ENCODE measurements around the gene CYSTM1.

CYSTM1 gene

GRCh38 chr5:140208065-140208464 lies 33.1 kb downstream of the CYSTM1 start:
- H3K36me3 ChIP-seq (ENCODE audit: control insufficient read depth, insufficient read depth, low read length), result no peaks in the 10 kb centered on the region
- no peaks in the 10 kb centered on the region for H3K27me3 ChIP-seq (ENCODE audit: control insufficient read depth, insufficient read depth, low read length)
- no peak for DNase-seq (ENCODE audit: low read depth, low spot score)
- H3K4me3 ChIP-seq (ENCODE audit: low read length), result no peak overlapping the region
- H3K27ac ChIP-seq (ENCODE audit: low read length), result no peak overlapping the region
- no peaks in the 10 kb centered on the region for H3K9me3 ChIP-seq (ENCODE audit: control insufficient read depth, insufficient read depth, low read length)
- peaks cover 3% of the 10 kb centered on the region; the same call in 1 of the 2 replicates for H3K4me1 ChIP-seq (ENCODE audit: control insufficient read depth, insufficient read depth, low read length)

GRCh38 chr5:140213370-140213983 lies 38.5 kb downstream of the CYSTM1 start:
- Histone ChIP-seq H3K27me3 (ENCODE audit: control insufficient read depth, insufficient read depth, low read length) (no peaks in the 10 kb centered on the region), H3K36me3 (ENCODE audit: control insufficient read depth, insufficient read depth, low read length) (no peaks in the 10 kb centered on the region), H3K4me1 (ENCODE audit: control insufficient read depth, insufficient read depth, low read length) (peaks cover 2% of the 10 kb centered on the region; the same call in 1 of the 2 replicates), H3K9me3 (ENCODE audit: control insufficient read depth, insufficient read depth, low read length) (no peaks in the 10 kb centered on the region), H3K4me3 (ENCODE audit: low read length) (no peak overlapping the region), H3K27ac (ENCODE audit: low read length) (no peak overlapping the region)
- no CpG with 5 or more reads among the region's 1 CpG for WGBS (ENCODE audit: insufficient coverage, insufficient read length)
- DNase-seq (ENCODE audit: low read depth, low spot score), result no peak

GRCh38 chr5:140214831-140215230 lies 39.8 kb downstream of the CYSTM1 start:
- Histone ChIP-seq H3K27ac (ENCODE audit: low read length) (no peak overlapping the region), H3K9me3 (ENCODE audit: control insufficient read depth, insufficient read depth, low read length) (no peaks in the 10 kb centered on the region), H3K36me3 (ENCODE audit: control insufficient read depth, insufficient read depth, low read length) (no peaks in the 10 kb centered on the region), H3K4me3 (ENCODE audit: low read length) (no peak overlapping the region), H3K4me1 (ENCODE audit: control insufficient read depth, insufficient read depth, low read length) (peaks cover 2% of the 10 kb centered on the region; the same call in 1 of the 2 replicates), H3K27me3 (ENCODE audit: control insufficient read depth, insufficient read depth, low read length) (no peaks in the 10 kb centered on the region)
- WGBS (ENCODE audit: insufficient coverage, insufficient read length), result no CpG with 5 or more reads among the region's 4 CpGs
- DNase-seq (ENCODE audit: low read depth, low spot score), result no peak

- H3K36me3 ChIP-seq (ENCODE audit: control insufficient read depth, insufficient read depth, low read length), result no peaks in the 10 kb centered on the region
- no CpG with 5 or more reads among the region's 1 CpG for WGBS (ENCODE audit: insufficient coverage, insufficient read length)
Measured at GRCh38 chr5:140215276-140215675, 40.3 kb downstream of the CYSTM1 start.

GRCh38 chr5:140216478-140217074 lies 41.6 kb downstream of the CYSTM1 start:
- Histone ChIP-seq H3K9me3 (ENCODE audit: control insufficient read depth, insufficient read depth, low read length) (no peaks in the 10 kb centered on the region), H3K4me1 (ENCODE audit: control insufficient read depth, insufficient read depth, low read length) (peaks cover 2% of the 10 kb centered on the region; the same call in 1 of the 2 replicates), H3K27me3 (ENCODE audit: control insufficient read depth, insufficient read depth, low read length) (no peaks in the 10 kb centered on the region), H3K27ac (ENCODE audit: low read length) (no peak overlapping the region), H3K36me3 (ENCODE audit: control insufficient read depth, insufficient read depth, low read length) (no peaks in the 10 kb centered on the region), H3K4me3 (ENCODE audit: low read length) (no peak overlapping the region)
- WGBS (ENCODE audit: insufficient coverage, insufficient read length), result no CpG with 5 or more reads among the region's 5 CpGs
- DNase-seq (ENCODE audit: low read depth, low spot score), result no peak

More at GRCh38 chr5:140215276-140215675, 40.3 kb downstream of the CYSTM1 start:
- Histone ChIP-seq H3K9me3 (ENCODE audit: control insufficient read depth, insufficient read depth, low read length) (no peaks in the 10 kb centered on the region), H3K27me3 (ENCODE audit: control insufficient read depth, insufficient read depth, low read length) (no peaks in the 10 kb centered on the region), H3K27ac (ENCODE audit: low read length) (no peak overlapping the region), H3K4me3 (ENCODE audit: low read length) (no peak overlapping the region), H3K4me1 (ENCODE audit: control insufficient read depth, insufficient read depth, low read length) (peaks cover 2% of the 10 kb centered on the region; the same call in 1 of the 2 replicates)
- no peak for DNase-seq (ENCODE audit: low read depth, low spot score)

GRCh38 chr5:140217299-140218026 lies 42.5 kb downstream of the CYSTM1 start:
- Histone ChIP-seq H3K4me1 (ENCODE audit: control insufficient read depth, insufficient read depth, low read length) (peaks cover 2% of the 10 kb centered on the region; the same call in 1 of the 2 replicates), H3K9me3 (ENCODE audit: control insufficient read depth, insufficient read depth, low read length) (no peaks in the 10 kb centered on the region), H3K36me3 (ENCODE audit: control insufficient read depth, insufficient read depth, low read length) (no peaks in the 10 kb centered on the region), H3K27me3 (ENCODE audit: control insufficient read depth, insufficient read depth, low read length) (no peaks in the 10 kb centered on the region), H3K27ac (ENCODE audit: low read length) (no peak overlapping the region), H3K4me3 (ENCODE audit: low read length) (no peak overlapping the region)
- no CpG with 5 or more reads among the region's 1 CpG for WGBS (ENCODE audit: insufficient coverage, insufficient read length)
- DNase-seq (ENCODE audit: low read depth, low spot score), result no peak

GRCh38 chr5:140219068-140219991 lies 44.3 kb downstream of the CYSTM1 start:
- no peak overlapping the region for H3K4me3 ChIP-seq (ENCODE audit: low read length)
- H3K4me1 ChIP-seq (ENCODE audit: control insufficient read depth, insufficient read depth, low read length), result peaks cover 2% of the 10 kb centered on the region; the same call in 1 of the 2 replicates
- H3K9me3 ChIP-seq (ENCODE audit: control insufficient read depth, insufficient read depth, low read length), result no peaks in the 10 kb centered on the region
- no peak for DNase-seq (ENCODE audit: low read depth, low spot score)
- no peaks in the 10 kb centered on the region for H3K27me3 ChIP-seq (ENCODE audit: control insufficient read depth, insufficient read depth, low read length)
- H3K36me3 ChIP-seq (ENCODE audit: control insufficient read depth, insufficient read depth, low read length), result no peaks in the 10 kb centered on the region; the same call in 1 of the 2 replicates
- no CpG with 5 or more reads among the region's 9 CpGs for WGBS (ENCODE audit: insufficient coverage, insufficient read length)
- no peak overlapping the region for H3K27ac ChIP-seq (ENCODE audit: low read length)

GRCh38 chr5:140220032-140220697 lies 45.2 kb downstream of the CYSTM1 start:
- Histone ChIP-seq H3K27ac (ENCODE audit: low read length) (no peak overlapping the region), H3K36me3 (ENCODE audit: control insufficient read depth, insufficient read depth, low read length) (no peaks in the 10 kb centered on the region; the same call in 1 of the 2 replicates), H3K27me3 (ENCODE audit: control insufficient read depth, insufficient read depth, low read length) (no peaks in the 10 kb centered on the region), H3K4me3 (ENCODE audit: low read length) (no peak overlapping the region), H3K9me3 (ENCODE audit: control insufficient read depth, insufficient read depth, low read length) (no peaks in the 10 kb centered on the region), H3K4me1 (ENCODE audit: control insufficient read depth, insufficient read depth, low read length) (peaks cover 2% of the 10 kb centered on the region; the same call in 1 of the 2 replicates)
- no peak for DNase-seq (ENCODE audit: low read depth, low spot score)
- WGBS (ENCODE audit: insufficient coverage, insufficient read length), result no CpG with 5 or more reads among the region's 3 CpGs

- no peaks in the 10 kb centered on the region for H3K27me3 ChIP-seq (ENCODE audit: control insufficient read depth, insufficient read depth, low read length)
- no peak overlapping the region for H3K4me3 ChIP-seq (ENCODE audit: low read length)
- DNase-seq (ENCODE audit: low read depth, low spot score), result no peak
- H3K9me3 ChIP-seq (ENCODE audit: control insufficient read depth, insufficient read depth, low read length), result no peaks in the 10 kb centered on the region
- WGBS (ENCODE audit: insufficient coverage, insufficient read length), result no CpG with 5 or more reads among the region's 1 CpG
- no peak overlapping the region for H3K27ac ChIP-seq (ENCODE audit: low read length)
- no peaks in the 10 kb centered on the region; the same call in 1 of the 2 replicates for H3K36me3 ChIP-seq (ENCODE audit: control insufficient read depth, insufficient read depth, low read length)
- H3K4me1 ChIP-seq (ENCODE audit: control insufficient read depth, insufficient read depth, low read length), result peaks cover 2% of the 10 kb centered on the region; the same call in 1 of the 2 replicates
Measured at GRCh38 chr5:140220698-140221064, 45.7 kb downstream of the CYSTM1 start.

All from iPS DF 6.9 (cell line).